GM18907 (cell line): Measurements from ENCODE around the gene BCL6B.
"Not testable (repeated sequence)": the region's sequence is repeated elsewhere in the genome, so short reads cannot be mapped to it uniquely, and the experiment has no call there.

Source experiments
- ATAC-seq: cut with Tn5 transposase; IDR thresholded peaks from one replicate; pipeline ENCODE4 v1.9.1; 2021; ENCODE audit warnings: mild to moderate bottlenecking, moderate library complexity; ENCODE audit not compliant: unreplicated experiment

BCL6B gene

GRCh38 chr17:7022781-7023571, at the start of gene BCL6B:
TSS of gene BCL6B (plus strand) at chr17:7023050. CDS start at chr17:7023672, 622 bp downstream.
- ATAC-seq, result no peak

GRCh38 chr17:6979440-6979839, 43.4 kb upstream of the BCL6B start:
- ATAC-seq, result not testable (repeated sequence)

- ATAC-seq, result no peak
These were observed 41.4 kb upstream of the BCL6B start for GRCh38 chr17:6981426-6981825.

GRCh38 chr17:6985266-6985665, 37.6 kb upstream of the BCL6B start:
- no peak for ATAC-seq

- no peak for ATAC-seq
These were observed 36.2 kb upstream of the BCL6B start for GRCh38 chr17:6986676-6987075.

GRCh38 chr17:6989779-6990178, 33.1 kb upstream of the BCL6B start:
- no peak for ATAC-seq

- ATAC-seq, result not testable (repeated sequence)
These were observed 29.2 kb upstream of the BCL6B start for GRCh38 chr17:6993613-6994056.

- no peak for ATAC-seq
These were observed 28.7 kb upstream of the BCL6B start for GRCh38 chr17:6994118-6994598.

- ATAC-seq, result no peak
These were observed 28.1 kb upstream of the BCL6B start for GRCh38 chr17:6994666-6995256.

- no peak for ATAC-seq
These were observed 27.2 kb upstream of the BCL6B start, which contains the start of gene ALOX12 for GRCh38 chr17:6995500-6996255. TSS of gene ALOX12 (plus strand) at chr17:6996049. CDS start at chr17:6996118, 69 bp downstream.

- no peak for ATAC-seq
These were observed 26.4 kb upstream of the BCL6B start for GRCh38 chr17:6996256-6997011.

GRCh38 chr17:6997171-6997570, 25.7 kb upstream of the BCL6B start:
- ATAC-seq, result no peak

- ATAC-seq, result no peak
These were observed 23.9 kb upstream of the BCL6B start for GRCh38 chr17:6998855-6999508.

GRCh38 chr17:7001318-7001961, 21.4 kb upstream of the BCL6B start:
- ATAC-seq, result no peak

- no peak for ATAC-seq
These were observed 20.4 kb upstream of the BCL6B start for GRCh38 chr17:7002288-7003047.

GRCh38 chr17:7003745-7004144, 19.1 kb upstream of the BCL6B start:
- ATAC-seq, result no peak

- ATAC-seq, result no peak
These were observed 18.2 kb upstream of the BCL6B start for GRCh38 chr17:7004398-7005253.

- ATAC-seq, result no peak
These were observed 17.1 kb upstream of the BCL6B start for GRCh38 chr17:7005716-7006115.
